HL-60 (cell line): ENCODE results near the gene KIDINS220.

Experiments used
- DNase-seq, 2 experiments: peaks; one replicate each; pipeline ENCODE4 v3.0.0-alpha.2; 2010 to 2020; ENCODE audit warnings: low read depth in 1 of 2, low spot score in 1 of 2
- H3K27ac ChIP-seq: fragments of 250-450 bp; sonication (Bioruptor Pico); replicated peaks from 2 replicates; pipeline ENCODE4 v1.5.1; 2020; ENCODE audit warnings: mild to moderate bottlenecking, moderate library complexity
- H3K27me3 ChIP-seq: fragments of 250-450 bp; sonication (Bioruptor Pico); 2 replicates; pipeline ENCODE4 v1.5.1; 2021; ENCODE audit warnings: mild to moderate bottlenecking, moderate library complexity; ENCODE audit not compliant: insufficient read depth, poor library complexity, severe bottlenecking
- H3K4me3 ChIP-seq: replicated peaks from 2 replicates; pipeline ENCODE4 v1.5.1; 2011; ENCODE audit warnings: mild to moderate bottlenecking, control low read depth, low read length; ENCODE audit not compliant: insufficient read depth
- GABPA ChIP-seq: IDR thresholded peaks from 2 replicates; pipeline ENCODE4 v1.6.1; 2012; ENCODE audit warnings: low read depth
- POLR2AphosphoS5 ChIP-seq: IDR thresholded peaks from 2 replicates; pipeline ENCODE4 v1.6.1; 2012; ENCODE audit warnings: low read depth
- SPI1 ChIP-seq: IDR thresholded peaks from 2 replicates; pipeline ENCODE4 v1.6.1; 2012; ENCODE audit warnings: low read depth, mild to moderate bottlenecking, borderline replicate concordance
- TF ChIP-seq, protein P1 (sequence below): IDR thresholded peaks from 2 replicates; pipeline ENCODE4 v1.6.1; 2012; ENCODE audit warnings: low read depth; ENCODE audit not compliant: insufficient replicate concordance
- TF ChIP-seq, protein P2 (sequence below): IDR thresholded peaks from one replicate; pipeline ENCODE4 v1.5.1; 2011; ENCODE audit warnings: low read length, control low read depth, inconsistent platforms; ENCODE audit not compliant: insufficient read depth

The KIDINS220 gene

DNA sequence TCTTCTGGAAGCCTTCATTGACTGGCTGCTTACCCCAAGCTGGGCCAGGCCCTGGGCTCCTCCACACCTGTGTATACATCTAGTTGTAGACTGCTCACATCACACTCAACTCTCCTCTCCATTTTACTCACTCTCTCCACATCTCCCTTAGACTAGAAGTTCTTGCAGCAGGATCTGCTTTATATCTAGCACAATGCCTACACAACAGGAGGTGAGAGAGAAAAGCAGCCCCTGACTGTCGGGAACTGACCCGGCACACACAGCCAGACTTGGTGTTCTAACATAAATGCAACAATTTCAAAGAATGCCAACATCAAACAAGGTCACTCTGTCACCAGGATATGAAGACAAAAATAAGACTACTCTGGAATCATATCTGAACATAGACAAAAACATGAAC is 5.9 kb downstream of the KIDINS220 start:
- H3K27ac ChIP-seq: no peak overlapping the region
- DNase-seq: no peak
- H3K27me3 ChIP-seq: no peaks in the 10 kb centered on the region
- no peak overlapping the region for H3K4me3 ChIP-seq
- TF ChIP-seq, protein P1, sequence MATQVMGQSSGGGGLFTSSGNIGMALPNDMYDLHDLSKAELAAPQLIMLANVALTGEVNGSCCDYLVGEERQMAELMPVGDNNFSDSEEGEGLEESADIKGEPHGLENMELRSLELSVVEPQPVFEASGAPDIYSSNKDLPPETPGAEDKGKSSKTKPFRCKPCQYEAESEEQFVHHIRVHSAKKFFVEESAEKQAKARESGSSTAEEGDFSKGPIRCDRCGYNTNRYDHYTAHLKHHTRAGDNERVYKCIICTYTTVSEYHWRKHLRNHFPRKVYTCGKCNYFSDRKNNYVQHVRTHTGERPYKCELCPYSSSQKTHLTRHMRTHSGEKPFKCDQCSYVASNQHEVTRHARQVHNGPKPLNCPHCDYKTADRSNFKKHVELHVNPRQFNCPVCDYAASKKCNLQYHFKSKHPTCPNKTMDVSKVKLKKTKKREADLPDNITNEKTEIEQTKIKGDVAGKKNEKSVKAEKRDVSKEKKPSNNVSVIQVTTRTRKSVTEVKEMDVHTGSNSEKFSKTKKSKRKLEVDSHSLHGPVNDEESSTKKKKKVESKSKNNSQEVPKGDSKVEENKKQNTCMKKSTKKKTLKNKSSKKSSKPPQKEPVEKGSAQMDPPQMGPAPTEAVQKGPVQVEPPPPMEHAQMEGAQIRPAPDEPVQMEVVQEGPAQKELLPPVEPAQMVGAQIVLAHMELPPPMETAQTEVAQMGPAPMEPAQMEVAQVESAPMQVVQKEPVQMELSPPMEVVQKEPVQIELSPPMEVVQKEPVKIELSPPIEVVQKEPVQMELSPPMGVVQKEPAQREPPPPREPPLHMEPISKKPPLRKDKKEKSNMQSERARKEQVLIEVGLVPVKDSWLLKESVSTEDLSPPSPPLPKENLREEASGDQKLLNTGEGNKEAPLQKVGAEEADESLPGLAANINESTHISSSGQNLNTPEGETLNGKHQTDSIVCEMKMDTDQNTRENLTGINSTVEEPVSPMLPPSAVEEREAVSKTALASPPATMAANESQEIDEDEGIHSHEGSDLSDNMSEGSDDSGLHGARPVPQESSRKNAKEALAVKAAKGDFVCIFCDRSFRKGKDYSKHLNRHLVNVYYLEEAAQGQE: no peak
- TF ChIP-seq, protein P2, sequence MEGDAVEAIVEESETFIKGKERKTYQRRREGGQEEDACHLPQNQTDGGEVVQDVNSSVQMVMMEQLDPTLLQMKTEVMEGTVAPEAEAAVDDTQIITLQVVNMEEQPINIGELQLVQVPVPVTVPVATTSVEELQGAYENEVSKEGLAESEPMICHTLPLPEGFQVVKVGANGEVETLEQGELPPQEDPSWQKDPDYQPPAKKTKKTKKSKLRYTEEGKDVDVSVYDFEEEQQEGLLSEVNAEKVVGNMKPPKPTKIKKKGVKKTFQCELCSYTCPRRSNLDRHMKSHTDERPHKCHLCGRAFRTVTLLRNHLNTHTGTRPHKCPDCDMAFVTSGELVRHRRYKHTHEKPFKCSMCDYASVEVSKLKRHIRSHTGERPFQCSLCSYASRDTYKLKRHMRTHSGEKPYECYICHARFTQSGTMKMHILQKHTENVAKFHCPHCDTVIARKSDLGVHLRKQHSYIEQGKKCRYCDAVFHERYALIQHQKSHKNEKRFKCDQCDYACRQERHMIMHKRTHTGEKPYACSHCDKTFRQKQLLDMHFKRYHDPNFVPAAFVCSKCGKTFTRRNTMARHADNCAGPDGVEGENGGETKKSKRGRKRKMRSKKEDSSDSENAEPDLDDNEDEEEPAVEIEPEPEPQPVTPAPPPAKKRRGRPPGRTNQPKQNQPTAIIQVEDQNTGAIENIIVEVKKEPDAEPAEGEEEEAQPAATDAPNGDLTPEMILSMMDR: no peak
- TF ChIP-seq GABPA (no peak), POLR2AphosphoS5 (no peak), SPI1 (no peak)

DNA sequence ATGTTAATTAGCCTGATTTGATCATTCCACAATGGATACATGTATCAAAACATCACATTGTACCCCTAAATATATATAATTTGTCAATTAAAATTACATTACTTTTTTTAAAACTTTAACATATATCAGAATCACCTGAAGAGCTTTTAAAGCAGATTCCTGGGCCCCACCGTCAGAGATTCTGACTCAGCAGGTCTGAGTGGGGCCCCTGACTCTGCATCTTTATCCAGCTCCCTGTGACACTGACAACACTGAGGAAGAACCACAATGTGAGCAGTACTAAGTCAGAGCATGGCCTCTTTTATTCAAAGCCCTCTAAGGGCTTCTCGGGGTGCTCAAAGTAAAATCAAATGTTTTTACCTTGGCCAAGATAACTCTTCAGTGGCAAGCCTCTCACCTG is 9.7 kb downstream of the KIDINS220 start:
- Histone ChIP-seq H3K27ac (no peak overlapping the region), H3K4me3 (no peak overlapping the region), H3K27me3 (no peaks in the 10 kb centered on the region)
- no peak for DNase-seq
- TF ChIP-seq SPI1: no peak
- TF ChIP-seq, protein P2: no peak

DNA sequence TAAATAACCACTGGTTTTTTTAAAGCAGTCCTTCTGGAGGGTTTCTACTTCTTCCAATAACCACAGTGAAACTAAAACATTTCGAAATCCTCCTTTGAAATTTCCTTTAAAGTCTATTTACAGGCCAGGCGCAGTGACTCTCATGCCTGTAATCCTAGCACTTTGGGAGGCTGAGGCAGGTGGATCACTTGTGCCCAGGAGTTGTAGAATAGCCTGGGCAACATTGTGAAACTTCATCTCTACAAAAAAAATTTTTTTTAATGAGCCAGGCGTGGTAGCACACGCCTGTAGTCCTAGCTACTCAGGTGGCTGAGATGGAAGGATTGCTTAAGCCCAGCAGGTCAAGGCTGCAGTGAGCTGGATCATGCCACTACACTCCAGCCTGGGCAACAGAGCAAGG is 15.2 kb downstream of the KIDINS220 start:
- Histone ChIP-seq H3K4me3 (no peak overlapping the region), H3K27me3 (no peaks in the 10 kb centered on the region), H3K27ac (peak overlapping the region; percentile 17; the same call in 1 of the 2 replicates)
- peak in 1 of 2 experiments; percentile 14 for DNase-seq
- TF ChIP-seq GABPA: no peak
- TF ChIP-seq, protein P2: no peak
- TF ChIP-seq SPI1: no peak
- TF ChIP-seq POLR2AphosphoS5: no peak
- TF ChIP-seq, protein P1: no peak
